GM10248 (cell line): ENCODE data around the gene PRM3.

Source experiments
- CTCF ChIA-PET: fragments of 300-600 bp; sonication (Branson Sonifier 250); formaldehyde crosslinking; extraction: SDS; loops from one replicate; lab custom pipeline; 2021; ENCODE audit warnings: antibody characterized with exemption; lab: Yijun Ruan, JAX
- POLR2A ChIA-PET: fragments of 350-650 bp; sonication (Branson Sonifier 250); formaldehyde crosslinking; extraction: SDS; loops from one replicate; lab custom pipeline; 2020; ENCODE audit warnings: antibody characterized with exemption; lab: Yijun Ruan, JAX
- DNase-seq: peaks from one replicate; pipeline ENCODE4 v3.0.0; 2012; ENCODE audit errors: extremely low spot score
- TF ChIP-seq, protein P1 (sequence below): IDR thresholded peaks from 2 replicates; pipeline ENCODE4 v1.5.1; 2012; ENCODE audit warnings: mild to moderate bottlenecking, low read depth; ENCODE audit errors: extremely low read depth, missing control alignments, control extremely low read depth

Gene PRM3

DNA sequence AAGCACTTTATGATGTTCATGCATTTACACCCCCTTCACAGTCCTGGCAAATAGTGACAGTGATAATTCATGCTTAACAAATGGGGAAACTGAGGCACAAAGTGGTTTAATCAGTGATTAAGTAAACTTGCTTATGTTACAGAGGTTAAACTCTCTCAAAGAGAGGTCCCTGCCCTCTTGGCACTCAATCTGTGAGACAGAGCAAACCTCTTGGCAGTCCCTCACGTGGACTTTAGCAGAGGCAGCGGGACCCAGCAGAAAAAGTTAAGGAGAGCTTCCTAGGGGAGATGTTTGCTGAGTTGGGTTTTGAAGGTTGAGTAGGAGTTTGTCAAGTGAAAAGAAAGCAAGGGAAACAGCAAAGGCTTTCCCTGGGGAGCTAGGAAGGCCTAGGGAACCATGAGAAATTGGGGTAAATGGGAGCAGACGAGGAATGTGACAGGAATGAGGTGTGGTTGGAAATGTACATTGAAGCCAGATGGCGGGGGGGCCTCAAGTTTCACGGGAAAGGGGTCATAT lies 28.1 kb downstream of the PRM3 start:
- POLR2A ChIA-PET: interaction anchor here (0.6 to 1.9 kb wide), 2 partner anchors 10 to 229 kb away, joined by 4 to 7 read pairs; partner anchors contain the start of gene SOCS1
- no peak for DNase-seq
- CTCF ChIA-PET: interaction anchor here (1.3 to 1.7 kb wide), 2 partner anchors 10 kb away, joined by 5 to 7 read pairs; partner anchors contain the start of gene SOCS1
- TF ChIP-seq, protein P1, sequence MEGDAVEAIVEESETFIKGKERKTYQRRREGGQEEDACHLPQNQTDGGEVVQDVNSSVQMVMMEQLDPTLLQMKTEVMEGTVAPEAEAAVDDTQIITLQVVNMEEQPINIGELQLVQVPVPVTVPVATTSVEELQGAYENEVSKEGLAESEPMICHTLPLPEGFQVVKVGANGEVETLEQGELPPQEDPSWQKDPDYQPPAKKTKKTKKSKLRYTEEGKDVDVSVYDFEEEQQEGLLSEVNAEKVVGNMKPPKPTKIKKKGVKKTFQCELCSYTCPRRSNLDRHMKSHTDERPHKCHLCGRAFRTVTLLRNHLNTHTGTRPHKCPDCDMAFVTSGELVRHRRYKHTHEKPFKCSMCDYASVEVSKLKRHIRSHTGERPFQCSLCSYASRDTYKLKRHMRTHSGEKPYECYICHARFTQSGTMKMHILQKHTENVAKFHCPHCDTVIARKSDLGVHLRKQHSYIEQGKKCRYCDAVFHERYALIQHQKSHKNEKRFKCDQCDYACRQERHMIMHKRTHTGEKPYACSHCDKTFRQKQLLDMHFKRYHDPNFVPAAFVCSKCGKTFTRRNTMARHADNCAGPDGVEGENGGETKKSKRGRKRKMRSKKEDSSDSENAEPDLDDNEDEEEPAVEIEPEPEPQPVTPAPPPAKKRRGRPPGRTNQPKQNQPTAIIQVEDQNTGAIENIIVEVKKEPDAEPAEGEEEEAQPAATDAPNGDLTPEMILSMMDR: no peak

DNA sequence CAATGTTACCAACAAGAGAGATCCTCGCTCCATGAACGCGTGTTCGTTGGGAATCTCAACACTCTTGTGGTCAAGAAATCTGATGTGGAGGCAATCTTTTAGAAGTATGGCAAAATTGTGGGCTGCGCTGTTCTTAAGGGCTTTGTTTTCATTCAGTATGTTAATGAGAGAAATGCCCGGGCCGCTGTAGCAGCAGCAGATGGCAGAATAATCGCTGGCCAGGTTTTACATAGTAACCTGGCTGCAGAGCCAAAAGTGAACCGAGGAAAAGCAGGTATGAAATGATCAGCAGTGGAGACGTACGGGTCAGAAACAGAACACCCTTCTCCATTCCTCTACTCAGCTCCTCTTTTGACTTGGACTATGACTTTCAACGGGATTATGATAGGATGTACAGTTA lies 30.8 kb downstream of the PRM3 start:
- TF ChIP-seq, protein P1: no peak
- ChIA-PET POLR2A (no interaction called here), CTCF (interaction anchor here (1.0 kb wide), 1 partner anchor 12 kb away, joined by 3 read pairs; no protein-coding TSS in a partner anchor)
- no peak for DNase-seq

DNA sequence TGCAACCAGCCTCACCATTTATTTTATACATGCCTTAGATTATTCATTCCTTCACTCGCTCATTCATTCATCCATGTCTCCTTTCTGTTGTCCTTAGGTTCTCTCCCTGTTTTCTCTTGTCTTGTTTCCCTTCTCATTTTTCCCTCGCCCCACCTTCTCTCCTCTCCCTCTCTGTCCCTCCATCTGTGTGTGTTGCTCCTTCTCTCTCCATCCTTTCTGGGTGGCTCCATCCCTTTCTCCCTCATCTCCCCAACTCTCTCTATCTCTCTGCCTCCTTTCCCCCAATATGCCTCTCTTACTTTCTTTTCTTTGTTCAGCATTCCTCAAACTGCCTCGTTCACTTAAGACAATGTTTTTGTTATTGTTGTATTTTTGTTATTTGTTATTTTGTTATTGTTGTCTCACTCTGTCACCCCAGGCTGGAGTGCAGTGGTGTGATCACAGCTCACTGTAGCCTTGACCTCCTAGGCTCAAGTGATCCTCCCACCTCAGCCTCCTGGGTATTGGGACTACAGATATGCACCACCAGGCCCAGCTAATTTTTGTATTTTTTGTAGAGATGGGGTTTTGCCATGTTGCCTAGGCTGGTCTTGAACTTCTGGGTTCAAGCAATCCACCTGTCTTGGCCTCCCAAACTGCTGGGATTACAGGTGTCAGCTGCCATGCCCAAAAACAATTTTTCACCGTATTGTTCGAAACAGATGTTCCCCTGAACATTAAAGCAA lies 31.8 kb downstream of the PRM3 start:
- TF ChIP-seq, protein P1: no peak
- ChIA-PET CTCF (interaction anchor here (1.0 to 1.4 kb wide), 2 partner anchors 11 to 15 kb away, joined by 3 to 4 read pairs; partner anchors contain the start of gene SOCS1), POLR2A (interaction anchor here (1.2 kb wide), 1 partner anchor 14 kb away, joined by 6 read pairs; the partner anchor contains the start of gene SOCS1)
- DNase-seq: no peak

DNA sequence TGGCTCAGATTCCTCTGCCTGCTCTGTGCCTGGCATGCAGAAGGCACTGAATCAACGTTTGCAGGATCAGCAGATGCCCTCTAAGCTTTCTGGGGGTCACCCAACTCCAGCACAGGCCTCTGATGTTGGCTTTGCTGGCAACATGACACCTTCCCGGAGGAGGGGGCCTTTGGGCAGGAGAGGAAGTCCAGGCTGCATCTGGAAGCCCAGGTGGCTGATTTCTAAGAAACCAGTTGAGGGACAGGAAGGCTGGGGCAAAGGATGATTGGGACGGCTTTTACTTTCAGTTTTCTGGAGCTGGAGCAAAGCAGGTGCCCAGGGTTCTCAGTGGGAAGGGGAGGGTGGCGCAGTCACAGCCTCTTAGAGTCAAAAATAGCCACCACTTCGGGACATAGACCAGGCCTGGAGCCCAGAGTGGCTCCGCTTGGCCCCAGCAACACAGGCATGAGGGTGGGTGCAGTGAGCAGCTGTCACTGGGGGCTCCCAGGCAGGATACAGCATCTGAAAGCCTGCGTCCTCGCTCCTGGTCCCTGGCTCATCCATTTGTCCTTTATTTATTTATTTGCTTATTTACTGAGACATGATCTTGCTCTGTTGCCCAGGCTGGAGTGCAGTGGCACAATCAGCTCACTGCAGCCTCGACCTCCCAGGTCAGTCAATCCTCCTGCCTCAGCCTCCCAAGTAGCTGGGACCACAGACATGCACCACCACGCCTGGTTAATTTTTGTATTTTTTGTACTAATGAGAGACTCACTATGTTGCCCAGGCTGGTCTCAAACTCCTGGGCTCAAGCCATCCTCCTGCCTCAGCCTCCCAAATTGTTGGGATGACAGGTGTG lies 32.6 kb downstream of the PRM3 start:
- CTCF ChIA-PET: interaction anchor here (1.1 to 1.4 kb wide), 2 partner anchors 15 to 291 kb away, joined by 3 to 4 read pairs; partner anchors contain the start of gene SOCS1
- no peak for DNase-seq
- POLR2A ChIA-PET: interaction anchor here (1.2 kb wide), 1 partner anchor 15 kb away, joined by 6 read pairs; the partner anchor contains the start of gene SOCS1
- TF ChIP-seq, protein P1: no peak

DNA sequence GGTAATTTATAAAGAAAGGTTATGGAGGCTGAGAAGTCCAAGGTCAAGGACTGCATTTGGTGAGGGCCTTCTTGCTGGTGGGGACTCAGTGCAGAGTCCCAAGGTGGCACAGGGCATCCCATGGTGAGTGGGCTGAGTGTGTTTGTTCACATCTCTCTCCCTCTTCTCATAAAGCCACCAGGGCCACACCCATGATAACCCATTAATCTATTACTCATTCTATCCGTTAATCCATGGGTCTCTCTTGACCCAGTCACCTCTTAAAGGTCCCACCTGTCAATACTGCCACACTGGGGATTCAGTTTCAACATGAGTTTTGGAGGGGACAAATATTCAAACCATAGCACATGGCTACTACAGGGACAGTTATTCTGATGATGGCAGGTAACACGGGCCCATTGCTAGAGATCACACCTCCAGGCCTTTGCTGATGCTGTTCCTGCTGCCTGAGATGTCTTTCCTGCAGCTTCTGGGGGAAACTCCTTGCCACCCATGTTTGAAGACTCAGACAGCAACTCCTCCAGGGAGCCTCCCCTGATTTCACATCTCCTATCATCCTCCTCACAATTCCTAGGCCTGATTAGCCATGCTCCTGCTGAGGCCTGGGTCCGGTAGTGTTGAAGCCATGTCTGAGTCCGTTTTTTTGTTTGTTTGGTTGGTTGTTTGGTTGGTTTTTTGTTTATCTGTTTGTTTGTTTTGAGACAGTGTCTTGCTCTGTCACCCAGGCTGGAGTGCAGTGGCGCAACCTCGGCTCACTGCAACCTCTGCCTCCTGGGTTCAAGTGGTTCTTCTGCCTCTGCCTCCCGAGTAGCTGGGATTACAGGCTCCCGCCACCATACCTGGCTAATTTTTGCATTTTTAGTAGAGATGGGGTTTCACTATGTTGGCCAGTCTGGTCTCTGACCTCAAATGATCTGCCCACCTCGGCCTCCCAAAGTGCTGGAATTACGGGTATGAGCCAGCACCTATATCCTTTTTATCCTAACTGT lies 33.5 kb downstream of the PRM3 start:
- DNase-seq: no peak
- TF ChIP-seq, protein P1: no peak
- CTCF ChIA-PET: interaction anchor here (1.1 kb wide), 1 partner anchor 290 kb away, joined by 3 read pairs; no protein-coding TSS in a partner anchor
- POLR2A ChIA-PET: interaction anchor here (1.2 kb wide), 1 partner anchor 16 kb away, joined by 6 read pairs; the partner anchor contains the start of gene SOCS1
